PFSK-1 (cell line): Measurements from ENCODE around the gene SREBF1.

Experiments
- FOXP2 ChIP-seq: optimal IDR thresholded peaks from 2 replicates; pipeline ENCODE3; 2011; ENCODE audit warnings: borderline replicate concordance, control low read depth, inconsistent platforms; ENCODE audit not compliant: insufficient read depth; ENCODE audit errors: extremely low read length, extremely low read depth
- POLR2AphosphoS5 ChIP-seq: IDR thresholded peaks from 2 replicates; pipeline ENCODE4 v1.6.1; 2012; ENCODE audit warnings: low read depth, mild to moderate bottlenecking, control low read depth, low read length, moderate library complexity
- SIN3A ChIP-seq: IDR thresholded peaks from 2 replicates; pipeline ENCODE4 v1.6.1; 2012; ENCODE audit warnings: mild to moderate bottlenecking, low read length, moderate library complexity, borderline replicate concordance; ENCODE audit not compliant: insufficient read depth
- TAF1 ChIP-seq: IDR thresholded peaks from 2 replicates; pipeline ENCODE4 v1.6.1; 2012; ENCODE audit warnings: low read length, control low read depth, borderline replicate concordance; ENCODE audit not compliant: insufficient read depth
- TF ChIP-seq, protein P1 (sequence below), 2 experiments: IDR thresholded peaks; 2 replicates each; pipeline versions ENCODE4 v1.6.1 to v1.8.0; 2011 to 2012; ENCODE audit warnings: low read depth in 2 of 2, low read length in 2 of 2, control low read depth in 1 of 2, inconsistent platforms in 1 of 2, mild to moderate bottlenecking in 1 of 2, moderate library complexity in 1 of 2; ENCODE audit not compliant: insufficient read depth in 1 of 2

Gene SREBF1

DNA sequence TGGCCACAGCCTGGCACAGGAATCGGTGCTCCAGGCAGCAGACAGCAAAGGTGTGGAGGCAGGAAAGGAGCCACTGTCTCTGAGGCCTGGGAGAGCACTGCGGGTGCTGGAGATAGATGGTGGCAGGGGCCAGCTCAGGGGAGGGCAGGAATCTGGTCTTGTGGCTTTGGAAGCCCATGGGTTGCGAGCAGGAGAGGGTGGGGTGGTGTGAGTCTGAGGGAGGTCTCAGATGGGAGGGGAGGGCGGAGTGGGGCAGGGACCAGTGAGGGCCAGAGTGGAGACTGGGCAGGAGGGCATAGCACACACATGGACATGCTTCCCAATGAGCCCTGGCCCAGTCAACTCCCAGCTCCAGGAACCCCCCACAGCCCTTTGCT is 70.1 kb downstream of the SREBF1 start:
- no peak for TF ChIP-seq SIN3A
- no peak for TF ChIP-seq FOXP2
- TF ChIP-seq TAF1: no peak
- TF ChIP-seq, protein P1, sequence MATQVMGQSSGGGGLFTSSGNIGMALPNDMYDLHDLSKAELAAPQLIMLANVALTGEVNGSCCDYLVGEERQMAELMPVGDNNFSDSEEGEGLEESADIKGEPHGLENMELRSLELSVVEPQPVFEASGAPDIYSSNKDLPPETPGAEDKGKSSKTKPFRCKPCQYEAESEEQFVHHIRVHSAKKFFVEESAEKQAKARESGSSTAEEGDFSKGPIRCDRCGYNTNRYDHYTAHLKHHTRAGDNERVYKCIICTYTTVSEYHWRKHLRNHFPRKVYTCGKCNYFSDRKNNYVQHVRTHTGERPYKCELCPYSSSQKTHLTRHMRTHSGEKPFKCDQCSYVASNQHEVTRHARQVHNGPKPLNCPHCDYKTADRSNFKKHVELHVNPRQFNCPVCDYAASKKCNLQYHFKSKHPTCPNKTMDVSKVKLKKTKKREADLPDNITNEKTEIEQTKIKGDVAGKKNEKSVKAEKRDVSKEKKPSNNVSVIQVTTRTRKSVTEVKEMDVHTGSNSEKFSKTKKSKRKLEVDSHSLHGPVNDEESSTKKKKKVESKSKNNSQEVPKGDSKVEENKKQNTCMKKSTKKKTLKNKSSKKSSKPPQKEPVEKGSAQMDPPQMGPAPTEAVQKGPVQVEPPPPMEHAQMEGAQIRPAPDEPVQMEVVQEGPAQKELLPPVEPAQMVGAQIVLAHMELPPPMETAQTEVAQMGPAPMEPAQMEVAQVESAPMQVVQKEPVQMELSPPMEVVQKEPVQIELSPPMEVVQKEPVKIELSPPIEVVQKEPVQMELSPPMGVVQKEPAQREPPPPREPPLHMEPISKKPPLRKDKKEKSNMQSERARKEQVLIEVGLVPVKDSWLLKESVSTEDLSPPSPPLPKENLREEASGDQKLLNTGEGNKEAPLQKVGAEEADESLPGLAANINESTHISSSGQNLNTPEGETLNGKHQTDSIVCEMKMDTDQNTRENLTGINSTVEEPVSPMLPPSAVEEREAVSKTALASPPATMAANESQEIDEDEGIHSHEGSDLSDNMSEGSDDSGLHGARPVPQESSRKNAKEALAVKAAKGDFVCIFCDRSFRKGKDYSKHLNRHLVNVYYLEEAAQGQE (IDR thresholded peaks at IDR 0.05; ENCODE audit: insufficient read depth in 1 of 2, low read depth in 2 of 2, low read length in 2 of 2): no peak
- TF ChIP-seq POLR2AphosphoS5: no peak

DNA sequence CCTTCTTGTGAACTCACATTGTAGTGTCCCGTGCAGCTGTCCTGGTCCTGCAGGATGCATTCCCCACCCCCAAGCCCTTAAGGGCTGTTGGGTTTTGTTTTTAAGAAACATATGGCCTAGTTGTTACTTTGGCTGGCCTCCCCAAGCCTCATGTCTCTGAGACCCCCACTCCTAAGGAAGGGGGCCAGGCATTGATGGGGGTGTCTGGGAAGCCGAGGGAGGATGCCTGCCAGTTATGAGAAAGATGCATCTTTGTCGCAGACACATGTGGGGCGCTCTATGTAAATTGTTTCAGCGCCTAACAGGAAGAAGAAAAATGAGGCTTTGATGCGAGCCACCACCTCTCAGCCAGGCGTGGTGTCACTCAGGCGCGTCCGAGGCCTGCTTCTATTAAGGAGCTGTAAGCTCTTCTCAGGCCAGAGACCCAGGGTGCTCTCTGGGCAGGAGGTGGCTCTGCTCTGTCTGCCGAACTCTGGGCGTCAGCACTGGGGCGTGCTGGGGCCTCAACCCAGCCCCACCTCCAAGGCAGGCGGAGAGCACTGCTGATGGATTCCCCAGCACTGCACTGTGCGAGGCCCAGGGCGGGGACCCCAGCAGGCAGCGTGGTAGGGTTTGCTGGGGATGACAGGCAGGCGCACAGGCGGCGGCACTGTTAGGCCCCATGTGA is 70.6 kb downstream of the SREBF1 start:
- TF ChIP-seq FOXP2 (no peak), TAF1 (no peak)
- TF ChIP-seq, protein P1 (IDR thresholded peaks at IDR 0.05; ENCODE audit: insufficient read depth in 1 of 2, low read depth in 2 of 2, low read length in 2 of 2): no peak

DNA sequence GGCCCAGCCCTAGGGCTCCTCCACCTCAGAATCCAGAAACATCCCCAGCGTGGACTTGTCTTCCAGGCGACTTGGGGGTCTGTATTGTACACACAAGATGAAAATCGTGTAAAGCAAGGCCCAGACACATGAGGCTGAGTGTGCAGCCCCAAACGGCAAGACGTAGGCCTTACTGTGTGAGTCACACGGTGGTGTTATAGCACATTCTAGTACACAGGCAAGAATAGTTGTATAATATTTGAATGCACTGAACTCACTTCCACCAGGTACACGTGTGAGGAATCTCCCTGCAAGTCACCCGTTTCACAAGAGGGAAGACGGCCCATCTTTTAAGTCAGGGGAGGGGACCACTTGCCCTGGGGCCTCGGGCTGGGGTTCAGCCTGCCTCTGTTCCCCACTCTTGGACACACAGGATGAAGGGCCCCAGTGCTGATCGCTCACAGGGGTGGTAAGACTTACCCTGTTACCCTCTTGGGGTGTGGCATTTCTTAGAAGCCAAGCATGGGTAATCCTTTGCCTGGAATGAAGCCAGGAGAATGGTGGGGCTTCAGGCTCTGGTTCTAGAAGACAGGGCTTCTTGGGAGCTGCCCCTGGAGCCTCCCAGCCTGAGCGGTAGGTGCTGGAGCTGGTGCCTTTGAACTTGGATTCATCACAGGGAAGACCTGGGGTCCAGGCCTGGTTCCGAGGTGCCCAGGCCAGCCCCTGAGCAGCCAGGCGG is 71.3 kb downstream of the SREBF1 start:
- TF ChIP-seq SIN3A: no peak
- TF ChIP-seq, protein P1 (IDR thresholded peaks at IDR 0.05; ENCODE audit: insufficient read depth in 1 of 2, low read depth in 2 of 2, low read length in 2 of 2): no peak
- no peak for TF ChIP-seq POLR2AphosphoS5
- no peak for TF ChIP-seq FOXP2

DNA sequence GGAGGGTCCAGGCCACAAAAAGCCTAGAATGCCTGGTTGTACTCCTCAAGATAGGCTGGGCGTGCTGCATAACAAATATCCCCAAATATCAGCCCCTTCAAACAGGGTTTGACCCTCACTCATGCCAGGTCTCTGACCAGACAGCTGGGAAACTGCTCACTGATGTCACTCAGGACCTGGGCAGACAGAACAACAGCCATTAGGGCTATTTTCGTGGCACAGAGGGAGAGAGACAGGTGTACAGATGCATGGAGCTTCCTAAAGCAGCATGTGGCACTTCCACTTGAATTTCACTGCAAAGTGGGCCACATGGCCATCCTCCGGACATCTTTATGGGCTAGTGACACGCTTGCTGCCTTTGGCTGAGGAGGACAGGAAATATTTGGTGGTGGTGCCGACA is 73.1 kb downstream of the SREBF1 start:
- TF ChIP-seq FOXP2 (no peak), SIN3A (no peak), POLR2AphosphoS5 (no peak), TAF1 (no peak)
- TF ChIP-seq, protein P1 (IDR thresholded peaks at IDR 0.05; ENCODE audit: insufficient read depth in 1 of 2, low read depth in 2 of 2, low read length in 2 of 2): no peak
